T-helper 1 cell treated with Interleukin-12 subunit alpha and Interleukin-12 subunit beta and Interleukin-4 antibody, amounts not matched to agents 30 μg/mL and 1 μg/mL, for 36 hours (primary cell): Measurements from ENCODE around the gene AFF3.
"Not testable (repeated sequence)": the region's sequence is repeated elsewhere in the genome, so short reads cannot be mapped to it uniquely, and the experiment has no call there.

ENCODE experiments used
- H3K27ac Mint-ChIP-seq: one replicate; pipeline ENCODE4 v1.8.0; 2021; ENCODE audit warnings: mild to moderate bottlenecking, mixed read lengths
- H3K27me3 Mint-ChIP-seq: one replicate; pipeline ENCODE4 v1.8.0; 2021; ENCODE audit warnings: low read depth, mixed read lengths
- H3K36me3 Mint-ChIP-seq: one replicate; pipeline ENCODE4 v1.8.0; 2021; ENCODE audit warnings: low read depth, mixed read lengths
- H3K4me1 Mint-ChIP-seq: one replicate; pipeline ENCODE4 v1.8.0; 2021; ENCODE audit warnings: low read depth, mixed read lengths
- H3K4me3 Mint-ChIP-seq: one replicate; pipeline ENCODE4 v1.8.0; 2021; ENCODE audit warnings: mild to moderate bottlenecking, moderate library complexity, mixed read lengths
- H3K9me3 Mint-ChIP-seq: one replicate; pipeline ENCODE4 v1.8.0; 2021; ENCODE audit warnings: mixed read lengths

The AFF3 gene

DNA sequence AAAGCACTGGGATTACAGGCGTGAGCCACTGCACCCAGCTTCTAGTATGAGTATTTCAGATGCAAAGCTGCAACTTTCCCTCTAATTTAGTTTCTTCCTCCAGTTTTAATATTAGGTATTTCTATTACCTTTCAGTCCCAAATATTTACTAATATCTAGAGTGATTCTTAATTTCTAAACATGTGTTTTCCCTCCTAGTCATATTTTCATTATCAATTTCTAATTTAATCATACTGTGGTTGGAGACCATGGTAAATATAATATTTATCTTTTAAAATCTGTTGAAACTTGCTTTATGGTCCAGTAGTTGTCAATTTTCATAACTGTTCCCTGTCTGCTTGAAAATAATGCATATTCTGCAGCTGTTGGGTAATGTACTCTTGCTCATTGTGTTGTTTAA is 406.6 kb downstream of the AFF3 start:
- Mint-ChIP-seq H3K9me3 (no peaks in the 10 kb centered on the region), H3K27ac (no peak overlapping the region), H3K36me3 (no peaks in the 10 kb centered on the region), H3K4me3 (no peak overlapping the region), H3K27me3 (no peaks in the 10 kb centered on the region), H3K4me1 (no peaks in the 10 kb centered on the region)

DNA sequence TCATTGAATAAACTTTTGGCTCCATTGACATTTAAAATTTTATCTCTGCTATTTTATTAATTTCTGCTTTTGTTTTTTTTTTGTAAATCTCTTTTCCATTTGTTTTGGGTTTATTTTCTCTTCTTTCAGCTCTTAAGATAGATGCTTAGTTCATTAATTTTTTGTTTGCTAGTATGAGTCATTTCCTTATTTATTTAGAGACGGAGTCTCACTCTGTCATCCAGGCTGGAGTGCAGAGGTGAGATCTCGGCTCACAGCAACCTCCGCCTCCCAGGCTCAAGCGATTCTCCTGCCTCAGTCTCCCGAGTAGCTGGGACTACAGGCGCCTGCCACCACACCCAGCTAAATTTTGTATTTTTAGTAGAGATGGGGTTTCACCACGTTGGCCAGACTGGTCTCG is 407.1 kb downstream of the AFF3 start:
- not testable (repeated sequence) for H3K27me3 Mint-ChIP-seq, H3K4me1 Mint-ChIP-seq, H3K27ac Mint-ChIP-seq, H3K36me3 Mint-ChIP-seq, H3K9me3 Mint-ChIP-seq, H3K4me3 Mint-ChIP-seq

DNA sequence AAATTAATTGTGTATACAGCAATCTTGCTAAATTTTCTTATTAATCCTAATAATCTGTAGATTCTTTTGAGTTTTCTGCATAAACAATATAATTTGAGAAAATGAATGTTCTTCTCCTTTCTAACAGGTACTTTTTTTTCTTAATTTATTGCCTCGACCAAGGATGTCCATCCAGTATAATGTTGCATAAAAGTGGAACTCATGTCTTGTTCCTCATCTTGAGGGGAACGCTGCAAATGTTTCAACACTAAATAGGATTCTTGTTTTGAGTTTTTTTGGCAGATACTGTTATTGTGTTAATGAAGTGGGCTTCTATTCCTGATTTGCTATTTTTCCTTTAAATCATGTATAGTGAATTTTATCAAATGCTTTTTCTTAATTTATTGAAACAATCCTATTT is 408.2 kb downstream of the AFF3 start:
- Mint-ChIP-seq H3K27ac (no peak overlapping the region), H3K4me1 (no peaks in the 10 kb centered on the region), H3K36me3 (no peaks in the 10 kb centered on the region), H3K9me3 (no peaks in the 10 kb centered on the region), H3K4me3 (no peak overlapping the region), H3K27me3 (no peaks in the 10 kb centered on the region)

DNA sequence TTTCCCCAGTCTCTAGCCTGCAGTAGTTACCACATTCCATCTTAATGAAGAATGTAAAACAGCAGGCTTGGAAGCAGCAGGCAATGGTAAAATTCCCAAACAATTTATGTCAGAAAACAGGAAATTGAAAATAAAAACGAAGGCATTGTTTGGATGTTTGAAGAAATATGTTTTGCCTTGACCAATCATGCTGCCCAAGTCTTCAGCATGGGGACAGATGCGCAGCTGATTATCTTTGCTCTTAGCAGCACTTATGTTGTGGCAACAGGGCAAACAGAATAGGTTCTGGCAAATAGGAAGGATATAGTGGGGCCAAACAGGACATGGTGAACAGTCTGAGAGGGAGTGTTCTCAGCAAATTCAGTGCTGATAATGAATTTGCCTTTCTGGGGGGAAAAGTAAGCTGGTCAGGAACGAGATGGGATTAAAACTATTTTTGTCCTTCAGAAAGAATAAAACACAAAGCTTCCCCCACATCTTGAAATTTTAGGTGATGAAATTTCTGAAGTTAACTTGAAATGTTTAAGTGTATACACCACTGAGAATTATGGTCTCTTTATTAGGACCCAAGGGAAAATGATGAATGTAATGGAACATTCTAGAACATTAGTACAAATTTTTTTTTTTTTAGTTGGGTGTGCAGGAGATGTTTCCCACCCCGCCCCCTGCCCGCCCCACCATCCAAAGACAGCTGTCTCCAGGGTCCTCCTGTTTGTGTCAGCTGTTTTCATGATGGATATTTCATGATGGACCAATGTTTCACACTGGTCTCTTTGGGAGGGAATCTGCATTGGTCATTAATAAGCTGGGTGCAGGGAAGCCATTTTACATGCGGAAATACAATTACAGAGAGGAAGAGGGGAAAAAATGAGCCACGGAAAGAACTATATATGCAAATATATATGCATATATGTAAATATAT is 413.0 kb downstream of the AFF3 start:
- H3K9me3 Mint-ChIP-seq = no peaks in the 10 kb centered on the region
- H3K4me3 Mint-ChIP-seq = no peak overlapping the region
- no peaks in the 10 kb centered on the region for H3K4me1 Mint-ChIP-seq
- H3K36me3 Mint-ChIP-seq = no peaks in the 10 kb centered on the region
- no peaks in the 10 kb centered on the region for H3K27me3 Mint-ChIP-seq
- no peak overlapping the region for H3K27ac Mint-ChIP-seq

DNA sequence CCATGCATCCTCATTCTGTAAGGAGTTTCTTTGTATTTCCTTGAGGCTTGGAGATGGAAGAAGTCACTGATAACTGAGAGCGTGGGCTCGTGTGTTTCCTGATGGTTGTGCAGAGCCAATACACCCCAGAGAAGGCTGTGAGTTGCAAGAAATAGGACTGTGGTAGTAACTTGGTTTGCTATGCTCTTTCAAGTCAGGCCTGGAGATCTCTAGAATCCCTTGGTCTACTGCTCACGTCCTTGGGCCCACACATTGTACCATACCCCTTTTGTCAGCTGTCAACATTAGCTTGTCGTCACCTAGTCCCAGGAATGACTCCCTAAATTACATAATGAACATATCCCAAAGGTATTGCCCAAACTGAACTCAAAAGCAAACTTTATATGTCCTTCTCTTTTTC is 414.2 kb downstream of the AFF3 start:
- Mint-ChIP-seq H3K4me1 (no peaks in the 10 kb centered on the region), H3K36me3 (no peaks in the 10 kb centered on the region), H3K27me3 (no peaks in the 10 kb centered on the region), H3K27ac (no peak overlapping the region), H3K9me3 (no peaks in the 10 kb centered on the region), H3K4me3 (no peak overlapping the region)

DNA sequence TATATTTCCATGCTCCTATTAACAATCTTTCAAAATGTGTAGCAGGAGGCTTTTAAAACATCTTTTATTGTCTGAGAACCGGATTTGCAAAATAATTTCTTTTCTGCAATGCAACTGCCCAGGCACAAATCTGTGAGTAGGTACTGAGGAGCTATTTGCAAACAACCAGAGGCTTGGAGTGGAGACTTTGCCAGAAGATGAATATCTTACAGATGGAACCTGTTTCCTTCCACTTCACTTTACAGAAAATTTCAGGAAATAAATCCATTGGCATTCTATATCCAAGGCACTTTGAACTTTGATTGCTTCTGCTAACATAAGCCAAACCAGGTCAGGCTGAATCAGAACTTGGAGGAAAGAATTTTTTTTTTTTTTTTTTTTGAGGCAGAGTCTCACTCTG is 415.2 kb downstream of the AFF3 start:
- Mint-ChIP-seq H3K4me1 (no peaks in the 10 kb centered on the region), H3K4me3 (no peak overlapping the region), H3K36me3 (no peaks in the 10 kb centered on the region), H3K27ac (no peak overlapping the region), H3K27me3 (no peaks in the 10 kb centered on the region), H3K9me3 (no peaks in the 10 kb centered on the region)

DNA sequence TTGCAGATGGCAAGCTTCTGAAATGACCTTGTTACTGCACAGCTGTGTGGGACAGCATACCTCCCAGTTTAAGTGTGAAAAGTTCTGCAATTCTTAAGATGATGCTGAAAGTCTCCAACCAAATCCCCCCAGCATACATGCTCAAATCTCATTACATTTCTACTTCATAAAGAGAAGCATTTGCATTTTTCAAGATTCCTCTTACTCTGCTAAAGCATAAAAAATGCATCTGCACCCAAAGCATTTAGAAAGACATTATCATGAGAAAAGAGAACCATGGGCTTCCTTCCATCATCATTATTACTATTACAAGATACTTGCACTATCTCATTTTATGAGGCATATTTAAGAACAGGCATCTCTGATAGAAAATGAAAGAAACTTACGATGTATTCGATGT is 415.7 kb downstream of the AFF3 start:
- H3K36me3 Mint-ChIP-seq = no peaks in the 10 kb centered on the region
- H3K4me1 Mint-ChIP-seq = no peaks in the 10 kb centered on the region
- H3K4me3 Mint-ChIP-seq = no peak overlapping the region
- H3K27ac Mint-ChIP-seq = no peak overlapping the region
- peaks cover 5% of the 10 kb centered on the region for H3K9me3 Mint-ChIP-seq
- H3K27me3 Mint-ChIP-seq = no peaks in the 10 kb centered on the region

DNA sequence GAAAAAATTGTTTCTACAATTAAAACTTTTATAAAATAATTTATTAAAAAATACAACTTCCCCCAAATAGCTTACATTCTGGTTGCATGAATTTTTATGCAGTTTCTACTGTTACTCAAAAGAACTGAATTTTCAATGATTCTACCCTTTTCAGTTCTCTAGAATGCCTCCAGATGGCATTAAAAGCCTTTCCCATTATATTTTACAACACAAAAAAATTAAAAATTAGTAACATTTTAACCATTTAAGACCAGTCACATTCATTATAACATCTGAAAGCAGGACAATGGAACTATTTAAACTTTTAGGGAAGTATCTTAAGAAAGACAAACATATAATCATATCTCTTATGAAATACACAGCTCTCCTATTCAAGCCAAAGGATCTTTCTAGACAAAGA is 416.6 kb downstream of the AFF3 start:
- H3K9me3 Mint-ChIP-seq = peaks cover 7% of the 10 kb centered on the region
- H3K4me3 Mint-ChIP-seq = no peak overlapping the region
- no peaks in the 10 kb centered on the region for H3K27me3 Mint-ChIP-seq
- H3K27ac Mint-ChIP-seq = no peak overlapping the region
- no peaks in the 10 kb centered on the region for H3K4me1 Mint-ChIP-seq
- H3K36me3 Mint-ChIP-seq = no peaks in the 10 kb centered on the region

DNA sequence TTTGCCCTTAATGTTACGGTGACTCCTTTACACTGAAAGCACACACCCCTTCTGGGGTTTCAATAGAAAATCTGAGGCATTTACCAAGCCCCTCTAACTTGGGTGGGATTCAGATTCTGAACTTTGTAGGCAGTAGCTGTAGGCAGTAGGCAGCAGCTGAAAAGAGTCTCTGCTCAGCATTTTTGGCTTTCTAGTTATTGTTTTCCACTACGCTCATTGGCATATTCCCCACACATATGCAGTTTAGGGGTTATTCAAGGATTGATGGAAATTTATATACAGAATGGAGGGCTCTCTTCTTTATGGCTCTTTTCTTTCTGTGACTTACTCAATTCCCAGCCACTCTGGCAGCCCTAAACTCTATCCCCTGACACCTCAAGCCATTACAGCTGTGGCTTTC is 419.9 kb downstream of the AFF3 start:
- Mint-ChIP-seq H3K4me1 (no peaks in the 10 kb centered on the region), H3K36me3 (no peaks in the 10 kb centered on the region), H3K27me3 (no peaks in the 10 kb centered on the region), H3K27ac (no peak overlapping the region), H3K4me3 (no peak overlapping the region), H3K9me3 (peaks cover 7% of the 10 kb centered on the region)

DNA sequence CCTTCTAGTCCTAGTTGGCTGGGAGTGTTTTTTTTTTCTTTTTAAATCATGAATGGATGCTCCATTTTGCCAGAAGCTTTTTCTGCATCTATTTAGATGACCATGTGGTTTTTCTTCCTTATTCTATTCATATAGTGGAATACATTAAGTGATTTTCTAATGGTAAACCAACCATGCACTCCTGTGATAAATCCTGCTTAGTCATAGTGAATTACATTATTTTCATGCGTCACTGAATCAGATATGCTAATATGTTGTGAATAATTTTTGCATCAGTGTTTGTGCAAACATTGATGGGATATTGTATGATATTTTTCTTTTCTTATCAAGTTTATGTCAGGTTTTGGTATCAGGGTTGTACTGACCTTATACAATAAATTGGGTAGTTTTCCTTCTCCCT is 423.3 kb downstream of the AFF3 start:
- Mint-ChIP-seq H3K4me3 (no peak overlapping the region), H3K9me3 (peaks cover 7% of the 10 kb centered on the region)

DNA sequence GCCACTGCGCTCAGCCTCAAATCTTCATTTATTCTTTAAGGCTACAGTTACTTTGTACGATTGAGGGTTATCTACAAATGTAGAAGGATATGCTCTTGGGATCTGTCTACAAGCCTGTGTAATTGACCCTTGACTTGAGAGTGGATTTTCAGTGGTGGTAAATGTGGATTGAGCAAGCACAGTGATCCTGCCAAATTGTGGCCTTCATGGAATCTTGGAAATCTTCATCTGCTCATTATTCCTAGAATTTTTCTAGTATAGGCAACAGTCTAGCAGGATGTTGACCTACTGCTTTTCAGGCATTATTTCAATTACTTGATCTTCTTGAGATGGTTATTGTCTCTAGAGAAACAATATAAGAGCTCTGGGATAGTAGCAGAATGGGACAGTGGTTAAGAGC is 426.4 kb downstream of the AFF3 start:
- Mint-ChIP-seq H3K4me3 (no peak overlapping the region), H3K36me3 (no peaks in the 10 kb centered on the region), H3K27ac (no peak overlapping the region), H3K27me3 (no peaks in the 10 kb centered on the region), H3K9me3 (no peaks in the 10 kb centered on the region), H3K4me1 (no peaks in the 10 kb centered on the region)

More for the DNA sequence above, 423.3 kb downstream of the AFF3 start:
- Mint-ChIP-seq H3K4me1 (no peaks in the 10 kb centered on the region), H3K27ac (no peak overlapping the region), H3K36me3 (no peaks in the 10 kb centered on the region), H3K27me3 (no peaks in the 10 kb centered on the region)

DNA sequence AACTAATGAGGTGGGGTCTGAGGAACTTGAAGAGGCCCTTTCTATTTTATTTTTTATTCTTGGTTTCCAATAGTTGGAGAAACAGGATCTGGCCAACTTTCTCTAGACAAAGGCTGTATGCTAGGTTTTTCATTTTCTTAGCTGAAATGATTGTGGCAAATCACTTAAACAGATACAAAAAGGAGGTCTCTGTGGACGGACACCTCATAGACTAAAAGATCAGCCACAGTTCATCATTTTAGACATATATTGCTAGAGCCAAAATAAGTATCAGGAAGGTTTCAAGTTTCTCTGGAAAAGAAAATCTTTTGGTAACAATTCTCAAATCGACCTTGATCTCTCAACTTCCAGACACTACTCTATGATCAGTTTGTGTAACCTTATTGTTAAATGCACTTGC is 428.0 kb downstream of the AFF3 start:
- no peaks in the 10 kb centered on the region for H3K4me1 Mint-ChIP-seq

DNA sequence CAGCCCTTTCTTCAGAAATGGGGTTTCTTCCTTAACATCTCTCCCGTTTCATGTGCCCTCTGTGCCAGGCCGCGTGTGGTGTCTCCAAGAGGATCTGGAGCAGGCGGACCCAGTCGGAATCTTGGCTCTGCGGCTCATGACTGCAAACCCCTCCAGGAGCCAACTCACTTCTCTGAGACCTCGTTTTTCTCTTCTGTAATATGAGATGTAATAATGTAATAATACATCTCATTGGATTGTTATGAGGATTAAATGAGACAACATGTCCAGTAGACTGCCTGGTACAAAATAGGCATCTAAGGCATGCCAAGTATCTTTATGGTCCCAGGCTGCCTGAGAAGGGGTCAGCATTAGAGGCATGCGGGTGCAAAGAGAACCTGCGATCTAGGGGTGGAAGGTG is 431.2 kb downstream of the AFF3 start:
- Mint-ChIP-seq H3K27ac (no peak overlapping the region), H3K9me3 (no peaks in the 10 kb centered on the region), H3K36me3 (no peaks in the 10 kb centered on the region), H3K27me3 (peaks cover 4% of the 10 kb centered on the region), H3K4me1 (no peaks in the 10 kb centered on the region), H3K4me3 (no peak overlapping the region)

More for the DNA sequence above, 428.0 kb downstream of the AFF3 start:
- no peak overlapping the region for H3K27ac Mint-ChIP-seq
- no peak overlapping the region for H3K4me3 Mint-ChIP-seq
- H3K9me3 Mint-ChIP-seq = no peaks in the 10 kb centered on the region
- H3K36me3 Mint-ChIP-seq = no peaks in the 10 kb centered on the region
- no peaks in the 10 kb centered on the region for H3K27me3 Mint-ChIP-seq

DNA sequence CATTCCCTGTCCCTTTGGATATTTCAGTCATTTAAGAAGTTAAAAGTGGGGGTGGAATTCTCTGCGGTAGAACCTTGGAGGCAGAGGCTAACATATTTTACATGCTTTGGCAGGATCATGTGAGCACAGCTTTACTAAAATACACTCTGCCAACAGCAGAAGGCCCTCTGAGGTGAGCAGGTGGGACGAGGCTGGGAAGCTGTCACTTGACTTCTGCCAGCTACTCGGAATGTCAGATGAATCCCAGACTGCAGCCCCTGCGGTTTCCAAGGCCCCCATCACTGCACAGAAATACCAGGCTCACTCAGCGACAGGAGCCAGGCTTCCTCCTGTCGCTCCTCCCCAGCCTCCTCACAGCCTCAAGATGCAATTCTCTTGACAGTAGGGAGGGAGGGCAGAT is 431.7 kb downstream of the AFF3 start:
- H3K36me3 Mint-ChIP-seq = no peaks in the 10 kb centered on the region
- H3K4me3 Mint-ChIP-seq = no peak overlapping the region
- H3K9me3 Mint-ChIP-seq = no peaks in the 10 kb centered on the region
- H3K27me3 Mint-ChIP-seq = peaks cover 4% of the 10 kb centered on the region
- H3K4me1 Mint-ChIP-seq = no peaks in the 10 kb centered on the region
- no peak overlapping the region for H3K27ac Mint-ChIP-seq

DNA sequence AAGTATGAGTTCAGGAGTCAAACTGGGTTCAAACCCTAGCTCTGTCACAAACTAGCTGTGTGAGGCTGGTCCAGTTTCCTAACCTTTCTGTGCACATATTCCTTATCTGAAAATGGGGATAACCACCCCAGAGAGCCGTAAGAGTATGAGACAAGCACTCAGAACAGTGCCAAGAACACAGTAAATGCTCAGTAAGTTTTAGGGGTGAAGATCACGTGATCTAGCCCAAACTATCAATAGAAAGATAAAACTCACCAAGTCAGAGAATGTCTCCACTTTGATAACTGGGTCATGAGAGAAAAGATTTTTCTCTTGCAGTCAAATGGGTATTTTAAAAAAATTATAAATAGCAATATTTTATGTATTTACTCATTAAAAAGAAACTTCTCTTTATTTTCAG is 433.2 kb downstream of the AFF3 start:
- no peak overlapping the region for H3K27ac Mint-ChIP-seq
- H3K36me3 Mint-ChIP-seq = no peaks in the 10 kb centered on the region
- H3K4me3 Mint-ChIP-seq = no peak overlapping the region
- no peaks in the 10 kb centered on the region for H3K4me1 Mint-ChIP-seq
- no peaks in the 10 kb centered on the region for H3K9me3 Mint-ChIP-seq
- H3K27me3 Mint-ChIP-seq = peaks cover 4% of the 10 kb centered on the region

DNA sequence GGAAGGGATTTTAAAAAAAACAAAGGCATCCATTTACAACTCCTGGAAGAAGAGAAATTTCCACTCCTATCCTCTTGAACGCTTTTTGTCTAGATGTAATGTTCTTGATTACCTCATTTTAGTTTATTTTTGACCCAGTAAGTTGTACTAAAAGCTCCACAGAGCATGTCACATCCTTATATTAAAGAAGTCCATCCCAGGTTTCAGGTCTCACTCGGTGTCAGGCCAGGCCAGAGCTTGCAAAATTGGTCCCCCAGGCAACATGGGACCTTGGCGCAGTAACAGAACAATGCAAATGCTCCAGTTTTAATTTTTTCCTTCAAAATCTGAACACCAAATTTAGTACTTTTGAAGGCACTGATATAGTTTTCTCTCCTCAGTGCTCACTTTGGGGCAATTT is 434.2 kb downstream of the AFF3 start:
- Mint-ChIP-seq H3K36me3 (no peaks in the 10 kb centered on the region), H3K4me3 (no peak overlapping the region), H3K4me1 (no peaks in the 10 kb centered on the region)

More for the DNA sequence above, 434.2 kb downstream of the AFF3 start:
- Mint-ChIP-seq H3K27ac (no peak overlapping the region), H3K27me3 (peaks cover 4% of the 10 kb centered on the region), H3K9me3 (no peaks in the 10 kb centered on the region)
